SK-N-SH (cell line): Measurements from ENCODE around the gene NTPCR. TPM values are rescaled to one million over a fixed set of nuclear protein-coding genes. Genes with fewer than 3 reads are reported as not detected.

Experiments
- CTCF ChIA-PET: fragments of 300-600, 350-600 bp; formaldehyde crosslinking; extraction: SDS; loops from one replicate; lab custom pipeline; 2021; lab: Yijun Ruan, JAX
- POLR2A ChIA-PET: fragments of 350-600 bp; sonication (Branson Sonifier 250); formaldehyde crosslinking; extraction: SDS; loops from one replicate; lab custom pipeline; 2020; ENCODE audit warnings: antibody characterized with exemption, inconsistent platforms; lab: Yijun Ruan, JAX
- DNase-seq: peaks from one replicate; pipeline ENCODE4 v3.0.0; 2012
- H2AFZ ChIP-seq: fragments of 200-600 bp; sonication (generic); 2 replicates; pipeline ENCODE4 v1.8.1; 2016; ENCODE audit warnings: antibody characterized with exemption, mild to moderate bottlenecking, low read depth
- H3F3A ChIP-seq: fragments of 200-600 bp; sonication (generic); replicated peaks from 2 replicates; pipeline ENCODE3; 2016; ENCODE audit warnings: antibody characterized with exemption, mild to moderate bottlenecking; ENCODE audit not compliant: insufficient read depth
- H3K27ac ChIP-seq, 2 experiments: fragments of 200-500 bp in 1 of 2; fragments of 200-600 bp in 1 of 2; sonication (Bioruptor generic) in 1 of 2; sonication (generic), shearing (Covaris generic) in 1 of 2; 2 replicates each; pipeline versions ENCODE4 v1.5.1 to v1.6.1; 2014 to 2016; ENCODE audit warnings: low read depth in 2 of 2, inconsistent platforms in 1 of 2, low read length in 1 of 2, mild to moderate bottlenecking in 1 of 2, mixed read lengths in 1 of 2
- H3K27me3 ChIP-seq: fragments of 200-600 bp; sonication (generic), shearing (Covaris generic); 2 replicates; pipeline ENCODE4 v1.6.1; 2016; ENCODE audit warnings: mixed run types; ENCODE audit not compliant: insufficient read depth
- H3K36me3 ChIP-seq, 2 experiments: fragments of 200-500 bp in 1 of 2; fragments of 200-600 bp in 1 of 2; sonication (Bioruptor generic) in 1 of 2; sonication (generic) in 1 of 2; replicated peaks in 1 of 2; 2 replicates each; pipeline versions ENCODE3 to v1.5.1; 2014 to 2016; ENCODE audit warnings: low read length in 1 of 2, mild to moderate bottlenecking in 1 of 2; ENCODE audit not compliant: insufficient read depth in 2 of 2, control insufficient read depth in 1 of 2
- H3K4me1 ChIP-seq, 2 experiments: fragments of 200-500 bp in 1 of 2; fragments of 200-600 bp in 1 of 2; sonication (Bioruptor generic) in 1 of 2; sonication (generic), shearing (Covaris generic) in 1 of 2; 2 replicates each; pipeline versions ENCODE4 v1.5.1 to v1.6.1; 2014 to 2016; ENCODE audit warnings: low read depth in 1 of 2, low read length in 1 of 2, mixed run types in 1 of 2; ENCODE audit not compliant: insufficient read depth in 2 of 2, control insufficient read depth in 1 of 2
- H3K4me2 ChIP-seq: fragments of 200-600 bp; sonication (generic), shearing (Covaris generic); 2 replicates; pipeline ENCODE4 v1.6.1; 2017; ENCODE audit warnings: mixed run types
- H3K4me3 ChIP-seq, 2 experiments: fragments of 200-500 bp in 1 of 2; fragments of 200-600 bp in 1 of 2; sonication (Bioruptor generic) in 1 of 2; sonication (generic), shearing (Covaris generic) in 1 of 2; 2 replicates each; pipeline versions ENCODE4 v1.5.1 to v1.8.1; 2014 to 2016; ENCODE audit warnings: low read depth in 2 of 2, inconsistent platforms in 1 of 2, low read length in 1 of 2, mild to moderate bottlenecking in 1 of 2, mixed read lengths in 1 of 2, moderate library complexity in 1 of 2
- H3K79me2 ChIP-seq: fragments of 200-600 bp; sonication (generic); 2 replicates; pipeline ENCODE4 v1.8.1; 2017; ENCODE audit warnings: mild to moderate bottlenecking; ENCODE audit not compliant: insufficient read depth
- H3K9ac ChIP-seq: fragments of 200-600 bp; sonication (generic); 2 replicates; pipeline ENCODE4 v1.6.1; 2017; ENCODE audit warnings: mixed run types
- H3K9me2 ChIP-seq: fragments of 200-600 bp; sonication (generic); 2 replicates; pipeline ENCODE4 v1.6.1; 2017; ENCODE audit warnings: mixed run types
- H3K9me3 ChIP-seq: fragments of 200-600 bp; sonication (generic); 2 replicates; pipeline ENCODE4 v1.6.1; 2017; ENCODE audit warnings: mixed run types, mild to moderate bottlenecking, moderate library complexity
- H4K20me1 ChIP-seq: fragments of 200-600 bp; sonication (generic); 2 replicates; pipeline ENCODE4 v1.6.1; 2017; ENCODE audit warnings: mild to moderate bottlenecking, mixed run types; ENCODE audit not compliant: insufficient read depth
- CHD2 ChIP-seq: fragments of 150-350 bp; IDR thresholded peaks from 2 replicates; pipeline ENCODE4 v1.6.1; 2018; ENCODE audit warnings: low read length; ENCODE audit not compliant: partially characterized antibody
- ELF1 ChIP-seq: IDR thresholded peaks from 2 replicates; pipeline ENCODE4 v1.4.0; 2012
- FOSL2 ChIP-seq: IDR thresholded peaks from 2 replicates; pipeline ENCODE4 v1.4.0; 2012; ENCODE audit warnings: low read depth, mild to moderate bottlenecking, moderate library complexity, borderline replicate concordance
- FOXM1 ChIP-seq: IDR thresholded peaks from 2 replicates; pipeline ENCODE4 v1.4.0; 2012; ENCODE audit warnings: low read depth, mild to moderate bottlenecking
- GABPA ChIP-seq: IDR thresholded peaks from 2 replicates; pipeline ENCODE4 v1.4.0; 2012; ENCODE audit warnings: low read depth, mild to moderate bottlenecking
- GATA2 ChIP-seq: sonication (generic); formaldehyde crosslinking; IDR thresholded peaks from 2 replicates; pipeline ENCODE4 v1.5.0; 2020; ENCODE audit warnings: mild to moderate bottlenecking, missing genetic modification reagents
- MAX ChIP-seq: IDR thresholded peaks from 2 replicates; pipeline ENCODE4 v1.4.0; 2012; ENCODE audit warnings: low read depth
- MXI1 ChIP-seq: IDR thresholded peaks from 2 replicates; pipeline ENCODE4 v1.6.1; 2012; ENCODE audit warnings: mild to moderate bottlenecking, low read depth, low read length, improper control_type of control experiment
- NFIC ChIP-seq: IDR thresholded peaks from 2 replicates; pipeline ENCODE4 v1.4.0; 2012; ENCODE audit warnings: borderline replicate concordance
- PBX3 ChIP-seq: IDR thresholded peaks from 2 replicates; pipeline ENCODE4; 2012
- RFX5 ChIP-seq: IDR thresholded peaks from 2 replicates; pipeline ENCODE4 v1.6.1; 2012; ENCODE audit warnings: mild to moderate bottlenecking, improper control_type of control experiment, low read length
- SMC3 ChIP-seq: IDR thresholded peaks from 2 replicates; pipeline ENCODE4 v1.6.1; 2012; ENCODE audit warnings: low read depth, low read length, improper control_type of control experiment
- TAF1 ChIP-seq: IDR thresholded peaks from 2 replicates; pipeline ENCODE4 v1.6.1; 2012; ENCODE audit warnings: low read depth, mild to moderate bottlenecking, low read length, moderate library complexity, borderline replicate concordance
- TEAD4 ChIP-seq: IDR thresholded peaks from 2 replicates; pipeline ENCODE4 v1.4.0; 2012; ENCODE audit warnings: mild to moderate bottlenecking, borderline replicate concordance; ENCODE audit not compliant: insufficient read depth
- USF2 ChIP-seq: fragments of 150-350 bp; IDR thresholded peaks from 2 replicates; pipeline ENCODE4 v1.6.1; 2017; ENCODE audit warnings: antibody characterized with exemption, low read length, low read depth, borderline replicate concordance
- YY1 ChIP-seq: IDR thresholded peaks from 2 replicates; pipeline ENCODE4 v1.4.0; 2012; ENCODE audit warnings: low read depth, mild to moderate bottlenecking
- ZBTB33 ChIP-seq: IDR thresholded peaks from 2 replicates; pipeline ENCODE4 v1.4.0; 2012; ENCODE audit warnings: low read depth, borderline replicate concordance
- WGBS: methylation state at CpG from one replicate; pipeline ENCODE4 v1.1.6; 2017; ENCODE audit warnings: low lambda C conversion rate; 5-methylcytosine and 5-hydroxymethylcytosine counted together
- polyA plus RNA-seq, 3 experiments: library from polyadenylated mRNA; depleted of rRNA; stranded (reverse); fragments of >200 nt; gene quantifications; 2 replicates each; pipeline ENCODE4 v1.2.3, GENCODE V29; 2012

NTPCR gene
- polyA plus RNA-seq, 1 of the 3 experiments (the other 2 are of a cell fraction): 20.8 TPM

- ChIA-PET CTCF (interaction anchor here (1.1 to 1.4 kb wide), 3 partner anchors 8 to 18 kb away, joined by 3 to 6 read pairs (median 5); no protein-coding TSS in a partner anchor), POLR2A (no interaction called here)
- WGBS: 91% methylated on average over 4 of the region's 4 CpGs
- Histone ChIP-seq H3K27ac (no peak overlapping the region), H3K9ac (no peak overlapping the region), H3K4me2 (no peak overlapping the region), H3K27me3 (no peaks in the 10 kb centered on the region), H3K4me1 (peaks cover 0 to 3% of the 10 kb centered on the region in 2 experiments; a peak in 1 of 4 replicates), H3K4me3 (no peak overlapping the region), H3K79me2 (no peaks in the 10 kb centered on the region), H2AFZ (no peak overlapping the region), H3F3A (peaks cover 3% of the 10 kb centered on the region), H3K9me2 (no peaks in the 10 kb centered on the region), H3K9me3 (peaks cover 11% of the 10 kb centered on the region), H3K36me3 (peaks cover 42 to 91% of the 10 kb centered on the region in 2 experiments), H4K20me1 (no peaks in the 10 kb centered on the region)
- TF ChIP-seq FOSL2 (no peak), PBX3 (no peak), NFIC (no peak), MAX (no peak), ELF1 (no peak), RFX5 (no peak), CHD2 (no peak), TAF1 (no peak), GABPA (no peak), MXI1 (no peak), SMC3 (no peak), FOXM1 (no peak), GATA2 (no peak), TEAD4 (no peak), YY1 (no peak), ZBTB33 (no peak), USF2 (no peak)
- DNase-seq: no peak
These were observed 20.1 kb downstream of the NTPCR start for GRCh38 chr1:232970508-232970907.
